ENCODE results near the gene TMEM92. TPM values are rescaled to one million over a fixed set of nuclear protein-coding genes. Genes with fewer than 3 reads are reported as not detected.
"Not testable (repeated sequence)": the region's sequence is repeated elsewhere in the genome, so short reads cannot be mapped to it uniquely, and the experiment has no call there.

Gene TMEM92
- total and polyA plus RNA-seq, 2 donors from 2014 or later = 2.4 TPM; not detected in 1

DNA sequence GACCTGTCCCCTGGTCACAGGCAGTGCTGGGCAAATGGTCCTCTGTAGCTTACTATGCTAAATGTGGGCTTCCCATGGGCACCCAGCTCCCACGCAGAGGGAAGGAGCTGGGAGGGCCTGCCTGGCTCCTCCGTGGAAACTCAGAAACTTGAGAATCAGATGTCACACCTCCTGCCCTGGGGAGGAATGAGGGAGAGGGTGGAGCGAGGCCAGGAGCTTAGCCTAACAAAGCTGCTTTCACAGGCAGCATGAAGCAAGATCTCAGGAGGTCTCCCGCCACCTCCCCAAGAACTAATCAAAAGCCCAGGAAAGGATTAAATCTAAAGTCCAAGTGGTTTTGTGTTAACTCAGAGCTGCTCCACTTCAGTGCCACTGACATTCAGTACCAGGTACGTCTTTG, 38.0 kb downstream of the TMEM92 start:
- peak in 4 of 5 donors; percentile 67 to 83 (median 74) for DNase-seq

DNA sequence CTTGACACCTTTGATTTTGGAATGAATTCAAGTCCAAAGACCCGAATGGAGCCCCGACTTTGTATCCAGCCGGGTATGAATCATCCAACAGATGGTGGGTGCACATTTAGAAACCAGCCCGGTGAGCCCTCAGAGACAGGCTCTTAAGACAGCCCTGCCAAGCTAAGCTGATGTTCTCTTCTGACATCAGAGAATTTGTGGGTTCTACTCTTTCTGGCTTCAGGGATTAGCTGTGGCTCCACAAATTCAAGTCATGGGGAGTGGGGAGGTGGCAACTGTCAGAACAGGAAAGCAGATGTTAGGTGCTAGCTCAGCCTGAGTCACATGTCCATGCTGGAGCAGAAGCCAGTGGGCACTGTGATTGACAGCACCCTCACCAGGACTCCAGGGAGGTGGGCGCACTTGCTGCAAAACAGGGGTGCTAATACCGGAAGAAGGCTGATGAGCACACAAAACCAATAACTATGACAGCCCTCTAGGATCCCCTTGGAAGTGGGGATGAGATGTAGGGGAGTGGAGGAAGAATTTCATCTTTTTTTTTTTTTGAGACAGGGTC, 40.3 kb downstream of the TMEM92 start:
- no peaks in the 10 kb centered on the region for H3K27me3 ChIP-seq (ENCODE audit: control insufficient read depth, insufficient read depth, low read length)
- H3K4me3 ChIP-seq (ENCODE audit: low read length in 3 of 3) = no peak overlapping the region
- H3K9me3 ChIP-seq (ENCODE audit: control insufficient read depth in 2 of 3, insufficient read depth in 1 of 3, low read length in 3 of 3) = no peaks in the 10 kb centered on the region
- H3K27ac ChIP-seq (ENCODE audit: low read depth in 2 of 2, low read length in 2 of 2) = no peak overlapping the region
- no peaks in the 10 kb centered on the region for H3K36me3 ChIP-seq (ENCODE audit: control insufficient read depth in 2 of 3, insufficient read depth in 3 of 3, low read length in 3 of 3)
- FAIRE-seq (no peak), DNase-seq (no peak)
- H3K9ac ChIP-seq (ENCODE audit: low read length in 3 of 3) = no peak overlapping the region
- intact Hi-C loops (cut with DNase I) = no loop called here
- TF ChIP-seq, protein P1, sequence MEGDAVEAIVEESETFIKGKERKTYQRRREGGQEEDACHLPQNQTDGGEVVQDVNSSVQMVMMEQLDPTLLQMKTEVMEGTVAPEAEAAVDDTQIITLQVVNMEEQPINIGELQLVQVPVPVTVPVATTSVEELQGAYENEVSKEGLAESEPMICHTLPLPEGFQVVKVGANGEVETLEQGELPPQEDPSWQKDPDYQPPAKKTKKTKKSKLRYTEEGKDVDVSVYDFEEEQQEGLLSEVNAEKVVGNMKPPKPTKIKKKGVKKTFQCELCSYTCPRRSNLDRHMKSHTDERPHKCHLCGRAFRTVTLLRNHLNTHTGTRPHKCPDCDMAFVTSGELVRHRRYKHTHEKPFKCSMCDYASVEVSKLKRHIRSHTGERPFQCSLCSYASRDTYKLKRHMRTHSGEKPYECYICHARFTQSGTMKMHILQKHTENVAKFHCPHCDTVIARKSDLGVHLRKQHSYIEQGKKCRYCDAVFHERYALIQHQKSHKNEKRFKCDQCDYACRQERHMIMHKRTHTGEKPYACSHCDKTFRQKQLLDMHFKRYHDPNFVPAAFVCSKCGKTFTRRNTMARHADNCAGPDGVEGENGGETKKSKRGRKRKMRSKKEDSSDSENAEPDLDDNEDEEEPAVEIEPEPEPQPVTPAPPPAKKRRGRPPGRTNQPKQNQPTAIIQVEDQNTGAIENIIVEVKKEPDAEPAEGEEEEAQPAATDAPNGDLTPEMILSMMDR (IDR thresholded peaks at IDR 0.05; ENCODE audit: borderline replicate concordance, extremely low read depth, insufficient read depth) = no peak
- peaks cover 0 to 7% (median 0%) of the 10 kb centered on the region in 3 donors for H3K4me1 ChIP-seq (ENCODE audit: control insufficient read depth in 2 of 3, insufficient read depth in 2 of 3, low read depth in 1 of 3, low read length in 3 of 3)

More for the DNA sequence above, 38.0 kb downstream of the TMEM92 start:
- Histone ChIP-seq H3K9me3 (ENCODE audit: control insufficient read depth in 2 of 3, insufficient read depth in 1 of 3, low read length in 3 of 3) (no peaks in the 10 kb centered on the region), H3K4me3 (ENCODE audit: low read length in 3 of 3) (no peak overlapping the region), H3K27me3 (ENCODE audit: control insufficient read depth, insufficient read depth, low read length) (no peaks in the 10 kb centered on the region), H3K27ac (ENCODE audit: low read depth in 2 of 2, low read length in 2 of 2) (no peak overlapping the region), H3K4me1 (ENCODE audit: control insufficient read depth in 2 of 3, insufficient read depth in 2 of 3, low read depth in 1 of 3, low read length in 3 of 3) (peaks cover 0 to 3% (median 0%) of the 10 kb centered on the region in 3 donors), H3K36me3 (ENCODE audit: control insufficient read depth in 2 of 3, insufficient read depth in 3 of 3, low read length in 3 of 3) (no peaks in the 10 kb centered on the region), H3K9ac (ENCODE audit: low read length in 3 of 3) (no peak overlapping the region)
- TF ChIP-seq, protein P1 (IDR thresholded peaks at IDR 0.05; ENCODE audit: borderline replicate concordance, extremely low read depth, insufficient read depth) = no peak
- no peak for FAIRE-seq
- intact Hi-C loops (cut with DNase I) = no loop called here

- no peaks in the 10 kb centered on the region for H3K27me3 ChIP-seq (ENCODE audit: control insufficient read depth, insufficient read depth, low read length)
- H3K27ac ChIP-seq (ENCODE audit: low read depth in 2 of 2, low read length in 2 of 2) = no peak overlapping the region
- intact Hi-C loops (cut with DNase I) = no loop called here
- no peaks in the 10 kb centered on the region for H3K36me3 ChIP-seq (ENCODE audit: control insufficient read depth in 2 of 3, insufficient read depth in 3 of 3, low read length in 3 of 3)
- TF ChIP-seq, protein P1 (IDR thresholded peaks at IDR 0.05; ENCODE audit: borderline replicate concordance, extremely low read depth, insufficient read depth) = no peak
- H3K9me3 ChIP-seq (ENCODE audit: control insufficient read depth in 2 of 3, insufficient read depth in 1 of 3, low read length in 3 of 3) = no peaks in the 10 kb centered on the region
- H3K9ac ChIP-seq (ENCODE audit: low read length in 3 of 3) = no peak overlapping the region
- FAIRE-seq (no peak), DNase-seq (peak in 3 of 5 donors; percentile 39 to 78 (median 74))
- H3K4me1 ChIP-seq (ENCODE audit: control insufficient read depth in 2 of 3, insufficient read depth in 2 of 3, low read depth in 1 of 3, low read length in 3 of 3) = peaks cover 0 to 7% (median 0%) of the 10 kb centered on the region in 3 donors
- H3K4me3 ChIP-seq (ENCODE audit: low read length in 3 of 3) = no peak overlapping the region
These were observed 41.8 kb downstream of the TMEM92 start for GRCh38 chr17:50316016-50316587.

DNA sequence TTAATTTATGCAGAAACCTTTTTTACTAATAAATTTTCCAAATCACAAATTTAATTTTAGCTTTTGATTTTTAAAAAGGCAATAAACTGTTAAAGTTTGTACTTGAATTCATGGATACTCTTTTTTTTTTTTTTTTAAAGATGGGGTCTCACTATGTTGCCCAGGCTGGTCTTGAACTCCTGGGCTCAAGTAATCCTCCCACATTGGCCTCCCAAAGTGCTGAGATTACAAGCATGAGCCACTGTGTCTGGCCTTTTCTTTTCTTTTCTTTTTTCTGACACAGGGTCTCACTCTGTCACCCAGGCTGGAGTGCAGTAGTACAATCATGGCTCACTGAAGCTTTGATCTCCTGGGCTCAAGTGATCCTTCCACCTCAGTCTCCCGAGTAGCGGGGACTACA, 42.4 kb downstream of the TMEM92 start:
- H3K4me3 ChIP-seq (ENCODE audit: low read length in 3 of 3); H3K27me3 ChIP-seq (ENCODE audit: control insufficient read depth, insufficient read depth, low read length); H3K9ac ChIP-seq (ENCODE audit: low read length in 3 of 3); H3K4me1 ChIP-seq (ENCODE audit: control insufficient read depth in 2 of 3, insufficient read depth in 2 of 3, low read depth in 1 of 3, low read length in 3 of 3); H3K27ac ChIP-seq (ENCODE audit: low read depth in 2 of 2, low read length in 2 of 2); H3K36me3 ChIP-seq (ENCODE audit: control insufficient read depth in 2 of 3, insufficient read depth in 3 of 3, low read length in 3 of 3); intact Hi-C loops (cut with DNase I); DNase-seq; H3K9me3 ChIP-seq (ENCODE audit: control insufficient read depth in 2 of 3, insufficient read depth in 1 of 3, low read length in 3 of 3); FAIRE-seq: not testable (repeated sequence)

Data from kidney (tissue), 14 donors.